Duodenal mucosa (tissue), 2 donors: ENCODE measurements around the gene RHOD.

Experiments
- H3K27ac ChIP-seq: one replicate; pipeline ENCODE4 v1.7.0; 2013; ENCODE audit warnings: low read depth, low read length
- H3K27me3 ChIP-seq, 2 donors: one replicate each; pipeline ENCODE4 v1.7.0; 2013; ENCODE audit warnings: low read length in 2 of 2, control low read depth in 1 of 2; ENCODE audit not compliant: insufficient read depth in 2 of 2, control insufficient read depth in 1 of 2
- H3K36me3 ChIP-seq, 2 donors: one replicate each; pipeline ENCODE4 v1.7.0; 2013; ENCODE audit warnings: low read length in 2 of 2, control low read depth in 1 of 2; ENCODE audit not compliant: insufficient read depth in 2 of 2, control insufficient read depth in 1 of 2
- H3K4me1 ChIP-seq, 2 donors: one replicate each; pipeline ENCODE4 v1.7.0; 2013; ENCODE audit warnings: low read length in 2 of 2, control low read depth in 1 of 2; ENCODE audit not compliant: insufficient read depth in 2 of 2, control insufficient read depth in 1 of 2
- H3K4me3 ChIP-seq, 2 donors: one replicate each; pipeline ENCODE4 v1.7.0; 2013; ENCODE audit warnings: low read length in 2 of 2, low read depth in 1 of 2
- H3K9ac ChIP-seq, 2 donors: one replicate each; pipeline ENCODE4 v1.7.0; 2013; ENCODE audit warnings: low read length in 2 of 2, low read depth in 1 of 2
- H3K9me3 ChIP-seq, 2 donors: one replicate each; pipeline ENCODE4 v1.7.0; 2013; ENCODE audit warnings: low read length in 2 of 2, control low read depth in 1 of 2; ENCODE audit not compliant: control insufficient read depth in 1 of 2

RHOD gene

DNA sequence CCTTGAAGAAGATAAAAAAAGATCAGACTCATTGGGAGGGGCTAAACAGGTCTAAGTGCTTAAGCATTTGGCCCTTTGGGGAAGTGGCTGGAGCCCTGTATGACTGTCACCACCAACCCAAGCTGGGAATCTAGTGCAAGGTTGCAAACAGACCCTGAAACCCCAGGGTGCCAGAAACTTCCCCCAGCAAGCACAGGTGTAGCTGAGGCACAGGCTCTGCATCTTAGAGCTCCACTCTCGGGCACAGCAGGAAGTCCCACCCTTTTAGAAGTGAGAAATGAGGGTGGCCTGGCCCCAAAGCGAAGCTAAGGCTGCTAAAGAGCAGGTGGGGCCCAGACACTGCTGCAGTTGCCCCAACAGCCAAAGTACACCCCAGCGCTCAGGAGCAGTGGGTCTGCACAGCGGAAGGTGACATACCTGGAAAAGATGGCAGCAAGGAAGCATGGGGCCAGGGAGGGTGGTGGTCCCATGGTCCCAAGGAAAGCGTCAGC, 56.6 kb downstream of the RHOD start:
- Histone ChIP-seq H3K27me3 (no peaks in the 10 kb centered on the region), H3K9ac (peak overlapping the region in 1 of 2 donors; percentile 25), H3K36me3 (no peaks in the 10 kb centered on the region), H3K27ac (no peak overlapping the region), H3K4me1 (peaks cover 0 to 11% of the 10 kb centered on the region in 2 donors), H3K9me3 (no peaks in the 10 kb centered on the region), H3K4me3 (no peak overlapping the region)

DNA sequence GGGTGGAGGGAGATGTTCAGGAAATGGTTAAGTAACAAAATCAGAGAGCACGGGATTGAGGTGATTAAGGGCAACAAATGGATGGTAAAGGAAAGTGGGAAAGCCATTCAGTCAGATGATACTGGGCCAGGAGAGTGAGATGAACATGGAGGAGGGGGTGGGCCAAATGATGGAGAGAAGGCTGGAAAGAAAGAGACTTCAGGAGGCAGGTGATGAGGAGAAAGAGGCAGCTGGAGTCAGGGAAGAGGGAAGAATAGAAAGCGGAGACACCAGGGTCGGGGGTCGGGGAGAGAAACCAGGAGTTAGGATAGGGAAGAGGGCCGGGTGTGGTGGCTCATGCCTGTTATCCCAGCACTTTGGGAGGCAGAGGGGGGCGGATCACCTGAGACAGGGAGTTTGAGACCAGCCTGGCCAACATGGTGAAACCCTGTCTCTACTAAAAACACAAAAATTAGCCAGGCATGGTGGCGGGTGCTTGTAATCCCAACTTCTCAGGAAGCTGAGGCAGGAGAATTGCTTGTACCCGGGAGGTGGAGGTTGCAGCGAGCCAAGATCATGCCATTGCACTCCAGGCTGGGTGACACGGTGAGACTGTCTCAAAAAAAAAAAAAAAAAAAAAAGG, 57.7 kb downstream of the RHOD start:
- Histone ChIP-seq H3K9ac (no peak overlapping the region), H3K4me1 (peaks cover 0 to 11% of the 10 kb centered on the region in 2 donors), H3K9me3 (no peaks in the 10 kb centered on the region), H3K36me3 (no peaks in the 10 kb centered on the region), H3K27me3 (no peaks in the 10 kb centered on the region), H3K4me3 (no peak overlapping the region), H3K27ac (no peak overlapping the region)

DNA sequence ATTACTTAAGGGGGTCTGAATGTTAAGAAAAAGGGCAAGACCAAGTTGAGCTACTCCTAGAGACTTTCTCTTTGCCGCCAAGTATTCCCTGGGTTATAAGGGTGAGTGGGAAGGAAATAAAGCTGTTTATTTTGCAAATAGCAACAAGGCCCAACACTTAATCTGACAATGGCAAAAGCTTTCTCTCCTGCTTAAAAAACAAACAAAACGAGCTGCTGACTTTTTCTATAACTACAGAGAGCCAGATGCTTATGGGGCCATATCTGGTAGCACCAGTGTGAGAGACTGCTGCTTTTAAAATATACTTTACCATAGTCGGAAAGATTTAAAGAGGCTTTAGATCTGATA, 60.1 kb downstream of the RHOD start:
- Histone ChIP-seq H3K9ac (no peak overlapping the region), H3K27ac (no peak overlapping the region), H3K4me3 (no peak overlapping the region), H3K27me3 (no peaks in the 10 kb centered on the region), H3K36me3 (no peaks in the 10 kb centered on the region), H3K4me1 (peaks cover 4 to 17% of the 10 kb centered on the region in 2 donors), H3K9me3 (no peaks in the 10 kb centered on the region)

- no peak overlapping the region for H3K9ac ChIP-seq
- H3K4me1 ChIP-seq, result peaks cover 8 to 20% of the 10 kb centered on the region in 2 donors
- no peak overlapping the region for H3K27ac ChIP-seq
- no peaks in the 10 kb centered on the region for H3K9me3 ChIP-seq
- peak overlapping the region in 1 of 2 donors; percentile 18 for H3K4me3 ChIP-seq
- no peaks in the 10 kb centered on the region for H3K36me3 ChIP-seq
- no peaks in the 10 kb centered on the region for H3K27me3 ChIP-seq
These were observed 60.5 kb downstream of the RHOD start for GRCh38 chr11:67117176-67117575.

DNA sequence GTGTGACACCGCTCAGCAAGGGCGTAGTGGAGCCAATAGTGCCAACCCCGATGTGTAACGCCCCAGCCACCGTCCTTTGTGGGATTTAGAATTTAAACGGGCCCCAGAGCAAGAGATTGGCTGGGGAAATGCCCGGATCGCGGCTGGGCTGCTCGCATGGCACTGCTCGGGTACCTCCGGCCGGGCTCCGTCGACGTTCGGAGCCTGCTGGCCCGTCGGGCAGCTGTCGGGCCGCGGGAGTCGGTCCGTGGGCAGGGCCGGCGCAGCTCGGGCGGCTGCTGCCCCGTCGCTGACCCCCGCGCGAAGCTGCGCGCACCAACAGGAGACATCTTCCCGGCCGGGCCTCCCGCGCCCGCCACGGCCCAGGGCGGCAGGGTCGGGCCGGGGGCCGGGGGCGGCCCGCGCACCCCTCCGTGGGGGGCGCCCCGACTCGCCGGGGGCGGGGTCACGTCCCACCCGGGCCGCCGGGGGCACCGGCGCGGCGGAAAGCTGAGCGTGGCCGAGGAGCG, 61.1 kb downstream of the RHOD start:
- peak overlapping the region; percentile 92 for H3K27ac ChIP-seq
- peak overlapping the region; percentile 18 to 60 for H3K4me3 ChIP-seq
- H3K9ac ChIP-seq, result peak overlapping the region in 1 of 2 donors; percentile 57
- H3K36me3 ChIP-seq, result no peaks in the 10 kb centered on the region
- peaks cover 9 to 20% of the 10 kb centered on the region in 2 donors for H3K4me1 ChIP-seq
- no peaks in the 10 kb centered on the region for H3K9me3 ChIP-seq
- H3K27me3 ChIP-seq, result no peaks in the 10 kb centered on the region

- Histone ChIP-seq H3K9ac (peak overlapping the region; percentile 66 to 86), H3K36me3 (no peaks in the 10 kb centered on the region), H3K4me1 (peaks cover 9 to 20% of the 10 kb centered on the region in 2 donors)
These were observed 61.6 kb downstream of the RHOD start for GRCh38 chr11:67118181-67118766.

DNA sequence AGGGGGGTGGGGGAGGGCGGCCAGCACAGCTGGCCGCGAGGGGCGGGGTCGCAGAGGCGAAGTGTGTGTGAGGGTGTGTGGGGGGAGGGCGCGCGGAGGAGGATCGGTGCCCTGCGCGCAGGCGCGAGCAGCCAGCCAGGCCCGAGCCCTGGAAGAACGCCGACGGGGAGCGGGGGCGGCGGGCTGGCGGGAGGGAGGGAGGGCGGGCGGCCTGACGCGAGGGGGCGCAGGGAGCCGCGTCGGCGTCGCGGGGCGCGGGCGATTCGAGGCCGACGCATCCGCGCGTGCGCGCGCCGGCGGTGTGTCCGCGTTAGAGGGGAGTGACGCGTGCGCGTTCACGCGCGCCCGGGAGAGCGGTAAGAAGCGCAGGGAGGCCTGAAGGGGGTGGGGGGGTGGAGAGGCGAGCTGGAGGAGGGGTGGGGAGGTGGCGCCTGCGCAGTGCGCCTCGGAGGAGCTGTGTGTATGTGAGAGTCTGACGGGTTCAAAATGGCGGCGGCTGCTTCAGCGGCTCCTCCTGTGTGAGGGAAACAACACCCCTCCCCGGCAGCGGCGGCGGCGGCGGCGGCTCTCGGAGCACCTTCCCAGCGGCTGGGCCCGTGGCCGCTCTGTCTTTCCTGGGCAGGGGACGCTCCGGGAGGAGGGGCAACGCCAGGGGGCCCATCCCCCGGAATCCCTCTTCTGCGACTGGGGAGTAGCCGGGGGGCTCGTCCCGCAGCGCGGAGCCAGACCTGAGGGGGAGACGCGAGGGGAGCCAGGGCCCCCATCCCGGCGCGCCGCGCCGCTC, 62.3 kb downstream of the RHOD start, which contains the start of gene KDM2A:
TSS of gene KDM2A (plus strand) at position 463 of the 784 bp plus-strand sequence. CDS start 2,054 bp downstream, outside the sequence.
- H3K36me3 ChIP-seq, result no peaks in the 10 kb centered on the region
- peak within 1 kb of the TSS; percentile 92 for H3K27ac ChIP-seq
- H3K4me1 ChIP-seq, result peaks cover 9 to 20% of the 10 kb centered on the region in 2 donors
- no peaks in the 10 kb centered on the region for H3K27me3 ChIP-seq
- peak within 1 kb of the TSS; percentile 86 to 97 for H3K9ac ChIP-seq
- H3K4me3 ChIP-seq, result peak within 1 kb of the TSS; percentile 83 to 98
- no peaks in the 10 kb centered on the region for H3K9me3 ChIP-seq

More at GRCh38 chr11:67118181-67118766, 61.6 kb downstream of the RHOD start:
- no peaks in the 10 kb centered on the region for H3K9me3 ChIP-seq
- no peaks in the 10 kb centered on the region for H3K27me3 ChIP-seq
- peak overlapping the region; percentile 43 to 63 for H3K4me3 ChIP-seq
- H3K27ac ChIP-seq, result peak overlapping the region; percentile 92

DNA sequence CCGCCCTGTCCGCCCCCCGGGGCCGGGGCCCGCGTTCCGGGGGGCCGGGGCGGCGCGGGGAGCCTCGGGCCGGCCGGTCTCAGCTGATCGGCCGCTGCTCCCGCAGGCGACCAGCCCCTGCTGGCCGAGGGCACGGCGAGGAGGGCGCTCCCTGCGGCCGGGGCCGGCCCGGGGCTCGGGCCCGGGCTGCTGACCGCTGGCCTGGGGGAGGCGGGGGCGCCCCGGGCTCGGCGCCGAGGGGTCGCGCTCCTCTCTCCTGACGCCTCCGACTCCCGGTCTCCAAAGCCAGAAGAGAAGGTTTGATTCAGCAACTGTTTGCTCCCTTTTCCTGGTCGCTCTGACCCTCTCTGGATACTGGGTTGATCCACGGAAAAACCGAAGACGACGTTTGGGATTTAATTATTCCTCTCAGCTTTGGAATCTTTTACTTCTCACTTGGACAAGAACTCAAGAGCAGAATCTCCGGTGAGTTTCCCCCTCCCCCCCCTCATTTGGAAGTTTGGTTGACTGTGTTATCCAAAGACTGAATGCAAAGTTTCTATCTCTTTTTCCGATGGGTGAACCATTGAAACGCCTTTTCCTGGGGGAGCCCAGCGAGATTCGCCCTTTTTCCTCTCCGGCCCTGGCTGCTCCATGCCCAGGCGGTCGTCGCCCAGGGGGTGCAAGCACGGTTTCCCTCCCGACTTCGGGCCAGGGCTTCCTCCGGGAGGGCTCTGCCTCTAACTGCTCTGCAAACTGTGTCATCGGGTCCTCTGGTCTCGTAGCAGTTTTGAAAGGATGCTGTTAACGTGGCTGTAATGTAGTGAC, 63.1 kb downstream of the RHOD start:
- no peaks in the 10 kb centered on the region for H3K36me3 ChIP-seq
- H3K27me3 ChIP-seq, result no peaks in the 10 kb centered on the region
- H3K4me3 ChIP-seq, result peak overlapping the region; percentile 83 to 98
- peak overlapping the region; percentile 88 for H3K27ac ChIP-seq
- no peaks in the 10 kb centered on the region for H3K9me3 ChIP-seq
- peak overlapping the region; percentile 84 to 97 for H3K9ac ChIP-seq
- H3K4me1 ChIP-seq, result peaks cover 9 to 16% of the 10 kb centered on the region in 2 donors

GRCh38 chr11:67120456-67120855, 63.8 kb downstream of the RHOD start:
- Histone ChIP-seq H3K9ac (peak overlapping the region; percentile 84 to 97), H3K27me3 (no peaks in the 10 kb centered on the region), H3K36me3 (no peaks in the 10 kb centered on the region), H3K4me3 (peak overlapping the region; percentile 83 to 98), H3K9me3 (no peaks in the 10 kb centered on the region), H3K27ac (no peak overlapping the region), H3K4me1 (peaks cover 9 to 13% of the 10 kb centered on the region in 2 donors)
